ENCODE results near the gene ALK.
A peak's percentile ranks its signal among the peaks of the same experiment; 100 is the strongest.

Gene ALK

DNA sequence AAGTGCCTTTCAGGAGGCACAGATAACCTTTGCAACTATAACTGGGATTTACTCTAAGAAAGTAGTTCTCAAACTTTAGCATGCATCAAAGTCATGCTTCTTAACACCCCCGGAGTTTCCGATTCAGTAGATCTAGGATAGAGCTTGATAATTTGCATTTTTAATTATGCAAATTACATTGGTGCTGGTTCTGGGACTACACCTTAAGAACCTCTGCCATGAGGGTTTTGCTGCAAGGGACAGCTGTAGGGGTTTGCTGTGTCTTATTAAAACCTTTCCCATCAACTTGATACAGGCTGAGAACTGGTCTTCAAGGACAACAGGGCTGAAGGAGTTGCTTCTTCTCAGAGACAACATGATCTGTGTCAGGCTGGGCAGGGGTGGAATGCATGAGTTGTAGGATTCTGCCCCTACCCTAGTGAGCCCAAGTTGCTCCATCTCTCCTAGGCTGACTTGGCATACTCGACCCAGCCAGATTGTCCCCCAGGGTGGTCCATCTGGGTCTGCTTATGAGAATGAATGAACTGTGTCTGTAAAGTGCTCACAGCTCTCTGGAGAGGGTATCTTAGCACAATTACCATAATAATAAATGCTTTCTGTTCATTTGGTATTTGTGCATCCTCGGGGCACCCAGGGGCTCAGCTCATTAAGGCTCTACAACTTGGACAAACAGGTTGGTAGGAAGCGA lies 573.5 kb downstream of the ALK start:
- no peak for DNase-seq

DNA sequence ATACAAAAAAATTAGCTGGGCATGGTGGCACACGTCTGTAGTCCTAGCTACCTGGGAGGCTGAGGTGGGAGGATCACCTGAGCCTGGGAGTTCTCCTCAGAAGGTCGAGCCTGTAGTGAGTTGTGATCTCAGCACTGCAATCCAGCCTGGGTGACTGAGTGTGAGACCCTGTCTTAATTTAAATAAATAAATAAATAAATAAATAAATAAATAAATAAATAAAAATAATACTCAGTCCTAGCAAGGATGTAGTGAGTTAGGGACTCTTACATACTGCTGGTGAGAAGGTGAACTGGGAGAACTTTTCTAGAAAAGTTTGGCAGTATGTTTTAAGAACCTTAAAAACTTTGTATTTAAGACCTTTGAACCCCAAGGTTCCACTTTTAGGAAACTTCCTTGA lies 576.1 kb downstream of the ALK start:
- DNase-seq = no peak

DNA sequence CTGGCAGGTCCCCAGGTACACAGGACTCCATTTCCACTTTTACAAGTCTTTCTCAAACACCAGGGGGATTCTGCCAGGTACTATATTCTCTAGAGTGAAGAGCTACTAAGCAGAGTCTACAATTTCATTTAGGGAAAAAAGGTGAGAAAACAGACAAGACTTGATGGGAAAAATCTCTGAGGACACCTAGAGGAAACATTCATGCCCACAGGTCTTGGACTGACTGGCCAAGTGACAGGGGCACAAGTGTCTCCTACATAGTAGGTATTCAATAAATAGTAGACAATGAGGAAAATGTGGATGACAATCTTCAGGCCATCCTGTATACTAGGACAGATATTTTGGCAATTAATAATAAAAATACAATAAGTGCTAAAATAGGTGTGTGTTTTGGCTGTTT lies 577.6 kb downstream of the ALK start:
- DNase-seq = no peak

DNA sequence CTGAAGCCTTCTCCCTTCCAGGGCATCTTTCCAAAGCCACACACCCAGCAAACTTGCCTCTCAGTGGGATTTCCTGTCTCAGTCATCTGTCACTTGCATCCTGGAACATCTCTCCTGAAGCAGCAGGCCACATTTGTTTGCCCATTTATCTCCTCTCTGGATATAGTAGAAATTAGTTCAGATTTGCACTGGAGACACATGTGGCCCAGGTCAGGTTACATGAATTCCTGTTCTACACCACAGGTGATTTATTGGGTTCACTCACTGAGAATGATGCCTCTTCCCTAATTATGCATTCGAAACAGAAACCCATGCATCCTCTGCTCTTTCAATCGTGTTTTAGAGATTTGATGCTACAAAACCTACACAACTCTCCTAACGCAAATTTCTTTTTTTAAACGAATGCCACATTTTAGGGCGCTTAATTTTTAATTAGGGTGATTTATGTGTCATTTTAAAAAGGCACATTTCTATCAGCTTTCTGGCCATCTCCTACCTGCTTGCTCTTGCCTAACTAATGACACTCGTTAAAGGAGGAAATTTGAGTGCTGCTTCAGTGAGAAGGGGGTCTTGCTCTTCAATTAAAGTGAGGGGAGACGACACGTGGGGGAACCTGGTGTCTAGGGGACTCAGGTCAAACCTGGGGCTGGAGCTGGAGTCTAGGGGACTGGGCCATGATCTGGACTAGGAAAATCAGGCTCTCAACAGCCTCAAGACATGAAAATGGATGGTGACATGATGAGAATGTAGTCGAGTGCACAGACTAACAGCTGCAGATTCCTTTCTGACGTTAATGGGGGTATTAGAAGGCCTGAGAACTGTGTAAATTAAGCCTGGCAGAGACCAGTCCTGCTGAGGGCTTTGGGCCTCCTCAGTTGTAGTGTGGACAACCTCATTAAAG lies 584.8 kb downstream of the ALK start:
- DNase-seq = no peak

DNA sequence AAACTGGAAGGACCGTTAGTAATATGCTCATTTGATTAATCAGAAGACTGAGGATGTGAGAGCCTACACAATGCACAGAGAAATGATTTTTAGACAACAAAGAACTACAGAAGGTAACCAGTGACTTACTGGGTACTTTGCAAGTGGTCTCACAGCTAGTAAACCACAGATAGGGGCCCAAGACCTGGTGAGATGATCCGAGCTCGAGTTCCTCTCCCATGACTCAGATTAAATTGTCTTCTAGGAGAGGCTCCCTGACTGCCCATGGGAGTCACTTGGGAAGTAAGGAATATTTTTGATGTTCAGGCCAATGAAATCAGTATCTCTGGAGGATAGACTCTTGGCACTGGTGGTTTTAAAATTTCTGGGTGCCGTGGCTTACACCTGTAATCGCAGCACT lies 586.0 kb downstream of the ALK start:
- no peak for DNase-seq

DNA sequence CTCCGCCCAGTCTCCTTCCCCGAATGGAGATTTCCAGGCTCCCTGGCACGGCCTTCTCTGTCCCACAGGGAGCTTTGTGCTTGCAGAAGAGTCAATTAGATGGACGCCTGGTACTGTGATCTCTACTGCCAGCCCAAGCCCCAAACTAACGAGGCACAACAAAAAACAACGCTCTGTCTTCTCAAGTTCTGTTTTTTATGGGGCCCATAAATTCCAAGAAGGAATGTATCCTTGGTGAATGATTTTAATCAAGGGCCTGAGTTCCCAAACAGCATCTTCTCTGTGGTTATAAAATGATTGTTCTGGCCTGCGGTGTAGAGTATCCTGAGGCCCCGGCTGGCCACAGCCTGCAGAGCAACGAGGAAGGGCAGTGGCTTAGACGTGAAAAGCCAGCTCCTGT lies 586.7 kb downstream of the ALK start:
- DNase-seq = no peak

DNA sequence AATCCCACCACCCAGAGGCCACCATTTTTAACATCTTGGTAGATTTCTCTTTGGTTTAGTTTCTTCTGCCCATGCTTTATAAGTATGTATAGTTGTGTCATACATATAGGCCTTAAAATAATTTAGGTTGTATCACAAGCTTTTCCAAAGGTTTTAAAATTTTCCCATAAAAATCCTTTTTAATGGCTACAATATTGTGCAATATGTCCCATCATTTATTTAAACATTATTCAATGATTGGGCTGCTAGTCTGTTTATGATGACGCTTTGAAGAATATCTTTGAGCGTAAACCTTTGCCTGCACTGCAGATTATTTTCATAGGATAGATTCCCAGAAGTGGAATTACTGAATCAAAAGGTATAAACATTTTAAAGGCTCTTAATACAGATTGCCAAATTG lies 588.8 kb downstream of the ALK start:
- DNase-seq = no peak

DNA sequence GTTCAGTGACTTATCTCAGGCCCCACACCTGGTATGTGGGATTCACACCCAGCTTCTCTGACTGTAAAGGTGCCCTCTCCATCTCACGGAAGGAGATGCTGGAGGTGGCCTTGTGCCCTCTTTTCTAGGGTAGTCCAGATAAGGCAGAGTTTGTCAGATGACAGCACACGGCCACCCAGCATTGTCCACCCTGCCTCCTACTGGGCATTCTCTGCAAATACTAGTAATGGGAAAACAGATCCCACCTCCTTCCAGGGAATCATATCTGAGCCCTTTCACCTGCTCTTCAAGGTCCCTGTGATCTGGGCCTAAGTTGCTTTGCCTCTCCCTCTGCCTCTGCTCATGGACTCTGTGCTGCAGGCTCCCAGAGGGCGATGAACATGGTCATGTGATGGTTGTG lies 591.5 kb downstream of the ALK start:
- DNase-seq = peak; percentile 30

DNA sequence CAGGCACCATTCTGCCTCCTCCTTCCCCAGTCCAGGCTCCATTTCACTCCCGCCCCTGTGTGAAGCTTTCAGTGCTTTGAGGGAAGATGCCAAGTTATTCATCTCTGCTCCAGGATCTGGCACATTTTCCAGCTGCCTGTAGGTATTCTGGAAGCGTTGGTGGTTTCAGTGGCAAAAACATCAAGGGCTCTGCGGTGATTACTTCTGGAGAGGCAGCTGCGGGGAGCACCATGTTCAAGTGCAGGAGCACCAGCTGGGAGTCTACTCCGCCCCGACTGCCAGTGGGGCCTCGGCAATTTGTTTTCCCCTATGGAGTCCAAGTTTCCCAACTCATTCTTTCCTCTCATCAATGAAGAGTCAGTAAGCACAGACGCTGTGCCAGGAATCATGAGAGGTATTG lies 594.5 kb downstream of the ALK start:
- DNase-seq = no peak

DNA sequence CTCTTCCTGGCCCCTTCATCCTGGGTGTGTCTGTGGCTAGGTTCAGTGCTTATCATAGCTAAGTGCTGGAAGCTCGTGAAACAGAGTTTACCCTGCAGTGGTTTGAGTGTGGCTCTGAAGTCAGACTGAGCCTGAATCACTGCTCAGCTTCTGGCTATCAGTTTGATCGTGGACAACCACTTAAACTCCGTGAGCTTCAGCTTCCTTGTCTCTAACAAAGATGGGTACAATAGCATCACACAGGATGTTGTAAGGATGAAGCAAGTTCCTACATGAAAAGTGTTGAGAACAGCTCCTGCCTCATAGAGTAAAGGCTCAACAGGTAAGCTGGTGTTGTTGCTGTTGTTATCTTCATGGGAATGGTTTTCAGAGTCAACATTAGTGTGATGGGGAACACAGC lies 595.8 kb downstream of the ALK start:
- no peak for DNase-seq

DNA sequence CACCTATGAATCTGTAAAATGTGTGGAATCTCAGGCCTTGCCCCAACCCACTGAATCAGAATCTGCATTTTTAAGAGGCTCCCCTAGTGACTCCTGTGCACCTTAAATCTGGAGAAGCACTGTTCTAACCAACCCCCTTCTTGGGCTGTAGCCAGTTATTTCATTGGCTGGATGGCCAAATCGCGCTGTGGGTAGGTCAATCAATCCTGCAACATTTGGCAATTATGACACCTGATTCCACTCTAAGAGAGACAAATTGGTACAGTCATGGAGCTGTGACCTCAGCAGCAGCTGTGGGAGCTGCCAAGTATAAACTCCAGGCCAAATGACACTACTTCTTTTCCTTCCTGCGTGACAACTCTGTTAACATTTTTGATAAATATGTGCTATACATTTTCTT lies 597.4 kb downstream of the ALK start:
- no peak for DNase-seq

DNA sequence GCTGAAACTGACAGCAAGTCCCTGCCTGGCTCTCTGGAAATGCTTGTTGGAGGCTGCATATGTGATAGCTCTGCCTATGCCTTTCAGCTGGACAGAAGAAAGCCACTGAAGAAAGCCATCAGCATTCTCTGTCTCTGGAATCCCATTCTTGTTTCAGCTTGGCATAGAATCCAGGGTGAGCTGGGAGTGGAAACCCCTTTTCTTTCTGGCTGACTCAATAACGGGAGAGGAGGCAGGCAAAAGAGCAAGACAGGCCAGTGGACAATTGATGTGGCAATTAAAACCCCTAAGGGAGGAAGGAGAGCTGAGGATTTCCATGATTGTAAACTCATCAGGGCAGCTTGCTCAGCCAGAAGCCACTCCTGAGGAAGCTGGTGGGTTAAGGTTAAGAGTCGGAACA lies 598.1 kb downstream of the ALK start:
- DNase-seq = no peak

DNA sequence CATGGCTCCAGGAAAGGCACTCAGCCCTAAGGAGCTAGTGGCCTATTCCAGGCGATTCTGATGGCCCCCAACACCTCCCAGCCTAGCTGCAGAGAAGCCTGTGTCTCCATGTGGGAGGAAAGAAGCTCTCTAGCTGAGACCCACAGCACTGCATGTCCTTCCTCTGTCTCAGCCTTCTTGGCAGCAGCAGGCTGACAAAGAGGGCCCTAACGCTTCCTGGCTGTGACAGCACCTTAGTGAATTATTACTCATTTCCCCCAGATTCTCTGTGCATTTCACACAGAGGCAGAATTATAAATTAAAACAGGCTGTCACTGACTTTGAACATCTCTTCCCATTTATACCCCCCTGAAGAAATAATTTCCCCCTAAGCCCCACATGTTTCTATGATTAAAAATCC lies 599.4 kb downstream of the ALK start:
- peak; percentile 33 for DNase-seq

DNA sequence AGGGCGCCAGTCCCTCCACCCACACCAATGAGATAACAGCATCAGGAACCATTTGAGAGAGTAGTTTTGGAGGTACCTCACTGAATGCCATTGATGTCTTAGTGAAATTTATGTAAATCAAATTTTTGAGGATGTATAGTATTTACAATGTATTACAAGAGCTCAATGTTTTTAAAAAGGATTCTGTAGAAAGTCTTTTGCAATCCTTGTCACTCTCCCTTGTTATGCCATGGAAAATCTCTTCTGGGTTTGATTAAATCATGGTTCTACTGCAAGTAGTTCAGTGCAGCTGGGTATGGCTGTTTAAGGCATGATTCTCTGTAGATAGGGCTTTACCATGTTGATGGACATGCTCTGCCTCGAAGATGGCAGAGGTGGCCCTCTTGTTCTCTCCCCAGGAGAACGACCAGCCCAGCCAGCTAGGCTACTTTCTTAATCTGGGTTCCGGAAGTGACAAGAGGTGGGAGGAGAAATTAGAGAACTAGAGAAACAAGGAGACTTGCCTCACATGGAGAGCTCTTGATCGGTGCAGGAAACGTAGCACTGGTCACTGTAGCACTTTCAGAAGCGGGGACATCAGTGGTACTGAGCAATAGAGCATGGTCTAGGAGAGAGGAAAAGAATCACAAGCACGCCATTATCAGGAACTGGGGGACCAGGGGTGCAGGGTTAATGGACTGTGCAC lies 603.4 kb downstream of the ALK start:
- DNase-seq = peak; percentile 65

DNA sequence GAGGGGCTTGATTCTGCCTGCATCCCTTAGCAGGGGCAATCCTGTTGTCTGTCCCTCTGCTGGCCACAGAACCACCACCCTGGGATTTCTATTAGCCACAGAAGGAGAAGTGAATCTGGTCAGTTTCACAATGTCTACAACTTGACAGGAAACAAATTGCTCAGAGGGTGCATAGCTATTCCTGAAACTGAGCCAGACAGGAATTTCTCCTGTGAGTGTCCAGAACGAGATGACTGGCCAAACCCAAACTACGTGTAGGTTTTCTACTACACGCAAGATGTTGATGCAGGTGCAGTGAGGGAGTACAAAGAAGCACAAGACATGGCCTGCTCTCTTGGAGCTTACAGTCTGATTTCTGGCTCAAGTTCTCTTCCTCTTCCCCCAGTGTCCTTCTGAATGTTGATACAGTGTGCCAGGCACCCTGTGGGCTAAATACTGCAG lies 604.3 kb downstream of the ALK start:
- peak; percentile 94 for DNase-seq

DNA sequence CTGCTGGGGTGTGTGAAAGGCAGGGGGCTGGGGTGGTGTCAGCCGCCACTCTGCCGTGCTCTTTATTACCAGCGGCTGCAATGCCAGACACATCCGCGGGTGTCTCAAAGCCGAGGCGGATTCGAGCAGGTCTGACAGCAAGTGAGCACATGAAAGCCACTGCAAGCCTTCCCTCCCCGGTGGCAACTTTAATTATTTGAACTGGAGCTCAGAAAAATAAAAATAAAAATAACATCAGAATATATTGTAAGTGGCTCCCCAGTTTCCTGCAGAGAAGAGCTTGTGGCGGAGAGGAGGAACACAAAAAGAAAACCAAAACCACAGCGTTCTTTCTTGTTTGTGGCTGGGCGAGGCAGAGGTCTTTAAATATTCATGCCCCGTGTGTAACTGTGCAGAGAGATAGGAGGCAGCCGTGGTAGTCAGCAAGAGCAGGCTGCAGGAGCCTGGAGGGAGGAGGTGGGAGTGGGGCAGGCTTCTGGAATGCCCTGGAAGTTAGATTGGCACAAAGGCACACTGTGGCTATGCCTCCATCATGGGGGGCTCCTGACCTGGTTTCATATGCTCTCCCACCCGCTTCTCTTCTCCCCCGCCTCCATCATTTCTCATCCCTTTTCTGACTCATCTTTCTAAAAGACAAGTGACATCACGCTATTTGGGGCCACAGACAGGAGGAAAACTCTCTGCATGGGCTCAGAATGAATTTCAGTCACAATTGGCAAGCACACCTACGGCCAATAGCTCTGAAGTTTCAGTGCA lies 606.4 kb downstream of the ALK start:
- peak; percentile 63 for DNase-seq

DNA sequence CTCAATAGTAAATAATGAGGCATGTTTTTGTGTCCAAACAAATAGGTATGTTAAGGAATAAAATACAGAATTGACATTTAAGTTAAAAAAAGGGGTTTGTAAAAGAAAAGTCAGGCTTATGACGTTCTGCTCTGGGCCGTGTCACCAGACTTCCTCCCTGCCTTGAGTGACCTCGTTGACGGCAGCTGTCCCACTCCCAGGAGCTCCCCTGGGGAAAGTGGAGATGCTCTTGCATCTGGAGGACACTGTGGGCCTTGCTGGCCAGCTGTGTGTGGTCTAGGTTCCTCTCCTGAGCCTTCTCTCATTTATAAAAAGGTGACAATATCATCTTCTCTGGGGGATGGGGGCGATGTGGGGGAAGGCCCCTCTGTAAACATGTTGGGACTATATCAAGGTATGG lies 609.9 kb downstream of the ALK start:
- no peak for DNase-seq

DNA sequence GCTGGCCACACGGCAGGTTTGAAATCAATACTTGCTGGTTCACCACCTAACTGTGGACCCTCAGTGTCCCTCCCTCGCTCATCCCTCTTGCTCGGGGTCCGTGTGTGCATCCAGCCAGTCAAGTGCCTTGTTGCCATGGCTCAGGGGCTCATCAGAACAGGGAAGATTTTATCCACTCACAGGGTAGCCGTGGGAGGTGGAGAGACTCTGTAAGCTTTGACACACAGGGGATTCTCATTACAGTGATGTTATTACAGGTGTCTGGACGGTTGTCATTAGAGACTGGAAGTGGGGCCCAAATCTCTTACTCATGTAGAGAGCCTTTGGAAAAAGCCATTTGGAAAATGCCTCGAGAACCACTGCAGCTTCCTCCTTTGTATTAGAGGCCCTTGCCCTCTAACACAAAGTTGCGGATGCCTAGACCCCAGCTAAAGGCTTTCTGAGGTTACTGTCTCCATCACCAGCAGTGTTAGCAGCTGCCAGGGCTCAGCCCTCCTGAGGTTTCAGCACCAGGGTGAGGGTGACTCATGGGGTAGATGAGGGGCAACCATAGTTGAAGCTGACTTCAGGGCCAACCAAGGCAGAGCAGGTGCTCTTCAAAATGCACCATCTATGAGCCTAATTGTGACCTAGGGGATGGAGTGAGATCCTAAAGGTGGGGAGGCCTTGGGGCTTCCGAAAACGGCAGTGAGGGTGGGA lies 610.6 kb downstream of the ALK start:
- DNase-seq = no peak

DNA sequence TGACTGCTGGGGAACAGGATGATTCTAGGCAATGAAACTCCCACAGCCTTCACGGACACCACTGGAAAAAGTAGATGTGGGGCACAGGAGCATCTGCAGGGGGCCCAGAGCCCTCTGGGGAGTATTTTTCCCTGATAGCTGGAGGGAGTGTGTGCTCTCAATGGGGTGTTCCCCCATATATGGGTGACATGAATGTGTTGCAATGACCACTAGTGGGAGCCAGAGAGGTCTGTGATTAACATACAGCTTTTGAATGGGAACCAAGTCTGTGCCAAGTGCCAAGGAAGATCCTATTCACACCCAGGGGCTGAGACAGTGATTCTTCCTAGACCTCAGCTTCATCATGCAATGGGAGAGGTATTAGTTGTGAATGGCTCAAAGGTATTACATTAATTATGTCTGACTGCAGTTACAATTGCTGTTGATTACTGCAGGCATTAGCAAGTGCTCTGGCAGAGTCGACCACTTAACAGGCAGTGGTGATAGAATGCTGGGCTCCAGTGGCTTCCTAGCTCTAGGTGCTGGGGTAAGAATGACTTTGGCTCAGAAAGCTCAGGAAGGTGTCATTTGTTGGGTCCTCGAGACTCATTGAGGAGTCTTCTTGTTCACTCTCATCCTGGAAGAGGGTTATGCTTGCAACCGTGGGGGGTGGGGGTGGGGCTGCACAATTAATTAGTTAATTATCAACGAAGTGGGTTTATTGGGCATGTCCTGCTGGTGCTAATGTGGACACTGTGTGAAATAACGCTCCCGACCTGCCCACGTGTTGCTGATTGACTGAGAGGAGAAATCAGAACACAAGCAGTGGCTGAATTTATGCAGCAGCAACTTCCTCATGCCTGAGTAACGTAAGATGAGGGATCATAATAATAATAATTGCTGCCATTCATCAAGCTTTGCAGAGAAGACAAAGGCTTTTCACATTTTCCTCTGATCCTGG lies 612.0 kb downstream of the ALK start:
- peak; percentile 86 for DNase-seq

DNA sequence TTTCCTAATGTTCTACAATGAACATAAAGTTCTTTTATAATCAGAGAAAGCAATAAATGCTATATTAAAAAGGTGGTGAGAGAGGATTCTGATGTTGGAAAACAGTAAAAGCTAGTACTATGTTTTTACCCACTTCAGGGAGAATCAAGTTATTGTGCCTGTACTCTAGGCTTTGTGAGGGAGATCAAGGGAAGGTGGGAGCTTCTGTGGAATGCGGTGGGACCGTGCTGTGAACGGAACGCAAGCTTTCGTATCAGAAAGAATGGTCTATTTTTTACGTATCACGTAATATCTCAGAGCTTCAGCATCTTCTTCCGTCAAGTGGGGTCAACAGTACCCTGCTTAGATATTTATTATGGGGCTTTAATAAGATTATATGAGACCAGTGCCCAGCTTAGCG lies 613.0 kb downstream of the ALK start:
- no peak for DNase-seq

DNA sequence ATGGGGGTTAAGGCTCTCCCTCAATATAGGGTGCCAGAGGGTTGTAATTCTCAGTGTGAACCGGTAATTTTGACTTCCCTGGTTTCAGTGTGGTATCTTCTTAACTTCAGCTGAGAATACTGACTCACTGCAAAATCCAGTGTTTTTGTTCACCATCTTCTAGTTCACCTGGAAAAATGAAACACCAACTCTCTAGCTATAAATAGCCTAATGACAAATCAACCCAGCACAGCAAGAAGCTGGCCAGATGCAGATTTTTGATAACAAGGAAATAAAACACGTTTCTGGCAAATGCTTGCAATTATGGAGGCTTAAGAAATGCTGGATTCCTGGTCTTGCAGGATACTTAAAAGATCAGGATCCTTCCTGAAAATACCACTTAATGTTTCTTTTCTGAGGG lies 613.9 kb downstream of the ALK start:
- no peak for DNase-seq
